ENCODE results near the gene FLT3.

GRCh38 chr13:27953676-27954405 lies 146.5 kb downstream of the FLT3 start:
- TF ChIP-seq EZH2 (IDR thresholded peaks at IDR 0.05) (peak; percentile 81), POLR2AphosphoS5 (IDR thresholded peaks at IDR 0.05; ENCODE audit: borderline replicate concordance, low read depth, low read length) (no peak), FOXP2 (optimal IDR thresholded peaks at IDR 0.05; ENCODE audit: control extremely low read depth, extremely low read length, insufficient read depth) (no peak)

Measured in SK-N-MC (cell line).